ENCODE results near the gene MAML3. TPM values are rescaled to one million over a fixed set of nuclear protein-coding genes. Genes with fewer than 3 reads are reported as not detected.

The MAML3 gene
- polyA plus RNA-seq, 1 donor (not counting 4 experiments of a cell fraction or from before 2014, with no cell fraction given): 0.68 TPM

- no peak overlapping the region for H2AFZ ChIP-seq (ENCODE audit: control insufficient read depth, low read length)
- H3K4me1 ChIP-seq (ENCODE audit: control insufficient read depth, extremely low read depth, insufficient read depth, low read length): peaks cover 3% of the 10 kb centered on the region
- H3K27ac ChIP-seq (ENCODE audit: control insufficient read depth, insufficient read depth, low read length): no peak overlapping the region
- no peak overlapping the region for H3K9ac ChIP-seq (ENCODE audit: control insufficient read depth, extremely low read depth, insufficient read depth, low read length)
- FAIRE-seq: no peak
- TF ChIP-seq CTCF (optimal IDR thresholded peaks at IDR 0.05 in 1 of 3, IDR thresholded peaks at IDR 0.05 in 1 of 3, conservative IDR thresholded peaks at IDR 0.05 in 1 of 3; ENCODE audit: extremely low read depth in 1 of 3, insufficient read depth in 2 of 3, low read length in 3 of 3): no peak
- TF ChIP-seq EZH2 (IDR thresholded peaks at IDR 0.05; ENCODE audit: low read length): no peak
- H3K36me3 ChIP-seq (ENCODE audit: control insufficient read depth in 2 of 2, extremely low read depth in 1 of 2, insufficient read depth in 2 of 2, low read length in 2 of 2): no peaks in the 10 kb centered on the region
- no peak for DNase-seq (ENCODE audit: low read depth, low spot score)
- H3K79me2 ChIP-seq (ENCODE audit: control insufficient read depth, insufficient read depth, low read length): no peaks in the 10 kb centered on the region
- dilution Hi-C loops (cut with MboI; ENCODE audit: extremely low pct_ligation_motif_present, low sequenced_read_pairs): no loop called here
- no peaks in the 10 kb centered on the region for H3K9me3 ChIP-seq (ENCODE audit: control insufficient read depth, low read depth, low read length)
- H3K9me1 ChIP-seq (ENCODE audit: control insufficient read depth, extremely low read depth, insufficient read depth, low read length): no peaks in the 10 kb centered on the region
- H3K27me3 ChIP-seq (ENCODE audit: control insufficient read depth, extremely low read depth, insufficient read depth, low read length): no peaks in the 10 kb centered on the region
- H4K20me1 ChIP-seq (ENCODE audit: control insufficient read depth, extremely low read depth, insufficient read depth, low read length): no peaks in the 10 kb centered on the region
- H3K4me3 ChIP-seq (ENCODE audit: control insufficient read depth in 2 of 3, extremely low read depth in 1 of 3, insufficient read depth in 2 of 3, low read depth in 1 of 3, low read length in 3 of 3): no peak overlapping the region
- H3K4me2 ChIP-seq (ENCODE audit: control insufficient read depth, extremely low read depth, insufficient read depth, low read depth, low read length): no peak overlapping the region
Measured at GRCh38 chr4:139712882-139713281, 441.1 kb downstream of the MAML3 start.

- Histone ChIP-seq H3K4me3 (ENCODE audit: control insufficient read depth in 2 of 3, extremely low read depth in 1 of 3, insufficient read depth in 2 of 3, low read depth in 1 of 3, low read length in 3 of 3) (no peak overlapping the region), H4K20me1 (ENCODE audit: control insufficient read depth, extremely low read depth, insufficient read depth, low read length) (no peaks in the 10 kb centered on the region), H3K9me3 (ENCODE audit: control insufficient read depth, low read depth, low read length) (no peaks in the 10 kb centered on the region), H3K4me1 (ENCODE audit: control insufficient read depth, extremely low read depth, insufficient read depth, low read length) (peaks cover 3% of the 10 kb centered on the region), H3K9ac (ENCODE audit: control insufficient read depth, extremely low read depth, insufficient read depth, low read length) (no peak overlapping the region), H3K27ac (ENCODE audit: control insufficient read depth, insufficient read depth, low read length) (no peak overlapping the region), H3K36me3 (ENCODE audit: control insufficient read depth in 2 of 2, extremely low read depth in 1 of 2, insufficient read depth in 2 of 2, low read length in 2 of 2) (no peaks in the 10 kb centered on the region), H3K79me2 (ENCODE audit: control insufficient read depth, insufficient read depth, low read length) (no peaks in the 10 kb centered on the region), H3K4me2 (ENCODE audit: control insufficient read depth, extremely low read depth, insufficient read depth, low read depth, low read length) (no peak overlapping the region), H3K9me1 (ENCODE audit: control insufficient read depth, extremely low read depth, insufficient read depth, low read length) (no peaks in the 10 kb centered on the region), H2AFZ (ENCODE audit: control insufficient read depth, low read length) (no peak overlapping the region), H3K27me3 (ENCODE audit: control insufficient read depth, extremely low read depth, insufficient read depth, low read length) (no peaks in the 10 kb centered on the region)
- TF ChIP-seq CTCF (optimal IDR thresholded peaks at IDR 0.05 in 1 of 3, IDR thresholded peaks at IDR 0.05 in 1 of 3, conservative IDR thresholded peaks at IDR 0.05 in 1 of 3; ENCODE audit: extremely low read depth in 1 of 3, insufficient read depth in 2 of 3, low read length in 3 of 3) (no peak), EZH2 (IDR thresholded peaks at IDR 0.05; ENCODE audit: low read length) (no peak)
- no peak for FAIRE-seq
- dilution Hi-C loops (cut with MboI; ENCODE audit: extremely low pct_ligation_motif_present, low sequenced_read_pairs): no loop called here
- DNase-seq (ENCODE audit: low read depth, low spot score): no peak
Measured at GRCh38 chr4:139711461-139711860, 442.5 kb downstream of the MAML3 start.
